HG02678 (cell line): ENCODE data around the gene GNAI1.

ENCODE experiments used
- ATAC-seq: cut with Tn5 transposase; IDR thresholded peaks from one replicate; pipeline ENCODE4 v1.9.1; 2021; ENCODE audit warnings: mild to moderate bottlenecking, moderate library complexity; ENCODE audit not compliant: unreplicated experiment

GNAI1 gene

DNA sequence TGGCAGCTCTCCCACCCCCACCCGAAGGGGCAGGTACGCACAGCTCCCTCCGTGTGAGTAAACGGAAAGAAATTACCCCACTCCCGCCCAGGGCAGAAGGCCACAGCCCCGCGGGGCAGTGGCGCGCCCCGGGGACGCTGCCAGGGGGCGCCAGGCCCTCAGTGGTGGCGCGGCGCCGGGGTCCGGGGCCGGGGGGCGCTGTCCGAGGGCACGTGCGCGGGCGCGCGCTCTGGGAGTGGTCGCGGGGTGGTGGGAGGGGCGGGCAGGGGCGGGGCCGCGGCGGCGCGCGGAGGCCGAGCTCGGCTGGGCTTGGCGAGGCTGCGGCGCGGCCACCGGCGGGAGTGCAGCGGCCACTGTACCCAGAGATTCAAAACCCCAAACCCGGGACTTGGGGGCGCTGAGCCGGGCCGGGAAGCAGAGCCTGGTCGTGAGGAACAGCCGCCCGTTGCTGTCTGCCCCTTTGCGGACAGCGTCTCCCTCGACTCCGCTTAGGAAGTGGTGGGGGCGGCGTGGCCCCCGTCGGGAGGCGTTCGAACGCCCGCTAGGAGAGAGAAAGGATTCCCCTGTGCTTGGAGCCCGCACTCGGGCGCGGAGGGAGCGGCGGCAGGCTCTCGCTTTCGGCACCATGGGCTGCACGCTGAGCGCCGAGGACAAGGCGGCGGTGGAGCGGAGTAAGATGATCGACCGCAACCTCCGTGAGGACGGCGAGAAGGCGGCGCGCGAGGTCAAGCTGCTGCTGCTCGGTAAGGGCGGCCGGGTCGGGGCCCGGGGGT lies at the start of gene GNAI1:
Gene GNAI1, plus strand, starts transcription at position 296 of the 773 bp plus-strand sequence. Its CDS starts 330 bp downstream, at position 626.
- ATAC-seq: peak; percentile 41

DNA sequence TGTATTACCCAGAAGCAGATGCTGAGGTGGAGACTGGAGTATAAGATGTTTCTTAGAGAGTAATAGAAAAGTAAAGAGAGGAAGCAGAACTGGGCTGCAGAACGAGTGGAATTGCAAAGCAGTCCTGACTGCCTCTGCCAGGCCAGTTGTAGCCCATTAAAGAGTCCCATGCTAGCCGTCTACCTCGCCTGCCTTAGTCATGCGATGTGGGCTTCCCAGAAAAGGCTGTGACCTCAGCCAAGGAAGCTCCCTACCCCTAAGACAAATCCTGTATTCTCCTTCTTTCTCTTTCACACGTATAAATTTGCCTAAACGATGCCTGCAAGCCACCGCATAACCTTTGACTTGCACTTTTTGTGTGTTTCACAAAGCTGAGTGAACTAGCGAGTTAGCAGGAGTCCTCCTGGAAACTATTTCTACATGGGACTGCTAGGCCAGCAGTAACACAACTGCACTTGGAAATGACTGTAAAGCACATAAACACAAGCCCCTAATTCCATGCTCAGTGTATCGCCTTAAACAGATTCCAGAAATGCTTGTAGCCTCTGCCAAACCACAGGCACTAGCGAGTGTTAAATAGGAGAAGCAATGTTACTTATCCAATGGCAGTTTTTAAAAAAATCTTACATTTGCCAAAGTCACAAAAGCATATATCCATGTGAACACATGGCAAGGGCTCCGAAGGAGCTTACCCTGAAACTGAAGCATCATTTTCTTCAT lies 47.4 kb upstream of the GNAI1 start:
- ATAC-seq: no peak

DNA sequence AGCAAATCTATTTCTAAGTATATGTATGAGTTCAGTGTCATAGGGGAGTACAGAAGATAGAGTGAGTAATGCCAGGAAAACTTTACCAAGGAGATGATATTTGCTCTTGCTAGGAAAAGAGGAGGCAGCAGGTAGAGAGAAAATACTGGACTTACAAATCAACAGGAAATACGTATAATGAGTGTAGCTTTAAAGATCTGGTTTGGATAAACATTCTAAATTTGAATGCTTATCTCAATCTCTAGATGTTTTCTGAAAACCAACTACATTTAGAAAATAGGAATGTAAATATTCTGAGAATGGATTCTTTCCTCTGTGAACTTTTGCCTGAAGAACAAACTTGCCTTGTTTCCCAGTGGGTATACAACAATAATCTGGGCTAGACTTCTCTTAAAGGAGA lies 46.9 kb upstream of the GNAI1 start:
- no peak for ATAC-seq

DNA sequence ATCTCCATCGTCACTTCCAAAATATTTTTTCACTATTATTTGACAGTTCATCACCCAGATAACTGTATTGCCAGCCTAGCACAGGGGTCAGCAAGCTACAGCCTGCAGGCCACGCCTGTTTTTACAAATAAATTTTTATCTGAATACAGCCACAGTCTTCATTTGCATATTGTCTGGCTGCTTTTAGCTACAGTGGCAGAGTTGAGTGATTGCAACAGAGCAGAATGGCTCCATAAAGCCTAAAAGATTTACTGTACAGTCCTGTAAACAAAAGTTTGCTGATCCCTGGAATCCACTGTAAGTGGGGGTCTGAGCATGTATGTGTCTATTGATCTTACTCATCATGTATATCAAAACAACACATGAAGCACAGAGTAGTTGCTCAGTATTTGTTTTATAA lies 45.9 kb upstream of the GNAI1 start:
- ATAC-seq: no peak

DNA sequence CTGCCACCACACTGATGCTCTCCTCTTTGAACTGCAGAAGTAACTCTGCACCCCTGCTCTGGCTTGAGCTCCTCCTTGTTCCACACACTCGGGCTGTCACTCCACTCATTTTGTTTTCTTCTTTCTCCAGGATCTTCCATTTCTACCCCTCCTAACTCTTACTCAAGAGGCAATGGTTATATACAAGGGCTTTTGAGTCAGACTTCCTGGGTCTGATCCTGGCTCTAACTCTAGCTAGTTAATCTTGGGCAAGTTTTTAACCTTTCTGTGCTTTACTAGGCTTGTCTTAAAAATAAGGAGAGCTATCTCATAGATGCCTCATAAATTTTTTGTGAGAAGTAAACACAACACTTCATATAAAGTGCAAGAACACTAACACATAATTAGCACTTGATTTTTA lies 45.3 kb upstream of the GNAI1 start:
- no peak for ATAC-seq

DNA sequence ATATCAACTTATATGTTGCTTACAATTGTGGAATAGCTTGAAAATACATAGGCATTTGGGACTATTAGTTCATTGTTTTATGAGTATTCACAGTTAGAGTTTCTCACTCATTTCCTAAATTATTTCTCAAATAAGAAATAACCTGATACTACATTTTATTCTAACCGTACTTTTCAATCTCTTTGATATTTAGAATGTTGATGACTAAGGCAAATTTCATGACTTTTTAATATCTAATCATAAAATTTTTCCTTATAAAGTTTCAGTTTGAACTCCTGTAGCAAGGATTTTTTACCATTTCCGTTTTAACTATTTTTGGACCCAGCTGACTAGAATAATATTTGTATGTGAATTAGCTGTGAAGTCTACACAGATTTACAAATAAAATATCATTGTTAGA lies 41.3 kb upstream of the GNAI1 start:
- no peak for ATAC-seq

DNA sequence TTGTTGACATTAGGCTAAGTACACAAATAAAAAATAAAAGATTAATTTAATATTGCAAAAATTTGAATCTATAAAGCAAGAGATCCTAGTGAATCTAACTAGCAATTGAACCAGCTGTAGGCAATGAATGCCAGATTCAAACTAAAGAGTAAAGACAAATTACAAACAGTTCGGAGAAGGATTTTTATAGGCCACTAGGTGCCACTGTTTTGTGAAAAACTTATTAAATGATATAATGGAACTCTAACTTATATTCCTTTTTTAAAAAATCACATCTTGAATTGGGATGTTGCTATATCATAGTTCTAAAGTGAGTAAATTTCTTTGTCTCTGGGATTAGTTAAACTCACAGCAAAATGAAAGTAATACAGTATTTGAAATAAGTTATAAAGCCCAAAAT lies 39.1 kb upstream of the GNAI1 start:
- no peak for ATAC-seq

DNA sequence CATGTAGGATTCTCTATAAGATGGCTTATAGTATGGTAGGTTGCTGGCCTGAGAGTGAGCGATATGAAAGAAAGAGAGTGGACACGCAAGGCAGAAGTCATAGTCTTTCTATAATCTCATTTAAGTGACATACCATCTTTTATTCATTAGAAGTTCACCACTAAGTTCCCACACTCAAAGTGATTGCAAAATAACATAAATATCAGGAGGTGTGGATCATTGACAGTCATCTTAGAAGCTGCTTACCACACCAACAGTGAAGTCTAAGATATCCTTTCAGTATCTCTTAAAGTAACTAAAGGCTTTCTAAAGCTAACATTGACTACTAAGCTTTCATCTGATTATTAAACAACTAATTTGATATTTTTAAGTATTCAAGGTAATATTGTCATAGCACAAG lies 36.9 kb upstream of the GNAI1 start:
- no peak for ATAC-seq

DNA sequence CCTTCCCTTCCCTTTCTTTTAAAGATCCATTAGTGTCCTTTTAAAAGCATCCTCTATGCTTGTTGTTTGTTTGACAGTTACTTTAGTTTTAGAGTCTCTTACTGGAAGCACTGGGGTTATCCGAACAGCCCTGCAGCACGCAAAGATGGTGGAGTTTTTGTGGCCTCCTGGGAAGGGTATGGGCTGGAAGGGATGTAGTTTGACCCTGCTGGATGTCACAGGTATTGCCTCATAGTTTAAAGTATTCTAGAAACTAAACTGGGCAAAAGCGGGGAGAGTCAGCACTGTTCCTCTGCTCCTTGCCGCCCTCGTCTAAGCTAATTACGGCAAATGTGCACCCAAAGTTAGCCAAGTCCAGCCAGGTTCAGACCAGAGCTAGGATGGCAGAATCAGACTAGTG lies 35.8 kb upstream of the GNAI1 start:
- ATAC-seq: no peak

DNA sequence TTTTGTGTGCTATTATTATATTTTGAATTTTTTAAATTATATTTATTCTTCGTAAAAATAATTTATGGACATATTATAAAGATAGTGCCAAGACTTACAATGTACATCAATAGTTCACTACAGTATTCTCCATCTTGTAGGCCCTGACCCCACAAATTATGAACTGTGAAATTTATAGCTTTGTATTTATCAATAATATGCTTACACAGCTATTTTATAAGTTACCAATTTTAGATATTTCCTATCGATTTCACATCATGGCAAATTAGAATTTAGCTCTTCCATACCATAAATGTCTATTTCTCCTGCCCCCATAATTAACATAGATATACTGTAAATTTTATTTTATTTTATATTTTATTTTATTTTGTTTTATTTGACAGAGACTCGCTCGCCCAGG lies 34.4 kb upstream of the GNAI1 start:
- no peak for ATAC-seq

DNA sequence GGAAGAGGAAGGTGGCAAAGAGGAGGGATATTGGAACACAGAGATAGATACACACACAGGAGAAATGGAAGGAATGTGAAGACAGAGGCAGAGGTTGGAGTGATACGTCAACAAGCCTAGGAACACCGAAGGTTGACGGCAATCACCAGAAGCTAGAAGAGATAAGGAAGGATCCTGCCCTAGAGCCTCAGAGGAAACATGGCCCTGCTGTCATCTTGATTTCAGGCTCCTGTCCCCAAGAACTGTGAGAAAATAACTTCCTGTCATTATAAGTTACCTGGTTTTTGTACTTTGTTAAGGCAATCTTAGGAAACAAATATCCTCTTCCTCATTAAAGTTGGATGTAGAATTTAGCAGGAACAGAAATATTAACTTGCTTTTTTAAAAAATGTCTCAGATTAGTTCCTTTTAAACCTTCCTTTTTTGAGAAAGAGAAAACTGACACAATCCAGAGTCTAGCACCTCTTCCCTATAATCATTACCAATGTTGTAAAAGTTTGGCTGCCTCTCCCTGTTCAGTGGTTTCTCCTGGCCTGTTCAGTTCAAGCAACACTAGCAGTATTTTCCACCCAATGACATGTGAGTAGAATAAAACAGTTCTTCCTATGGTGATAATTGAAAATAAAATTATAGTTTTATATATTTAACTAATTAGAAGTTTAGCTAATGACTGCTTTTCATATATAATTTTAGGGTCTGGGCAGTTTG lies 28.8 kb upstream of the GNAI1 start:
- no peak for ATAC-seq

DNA sequence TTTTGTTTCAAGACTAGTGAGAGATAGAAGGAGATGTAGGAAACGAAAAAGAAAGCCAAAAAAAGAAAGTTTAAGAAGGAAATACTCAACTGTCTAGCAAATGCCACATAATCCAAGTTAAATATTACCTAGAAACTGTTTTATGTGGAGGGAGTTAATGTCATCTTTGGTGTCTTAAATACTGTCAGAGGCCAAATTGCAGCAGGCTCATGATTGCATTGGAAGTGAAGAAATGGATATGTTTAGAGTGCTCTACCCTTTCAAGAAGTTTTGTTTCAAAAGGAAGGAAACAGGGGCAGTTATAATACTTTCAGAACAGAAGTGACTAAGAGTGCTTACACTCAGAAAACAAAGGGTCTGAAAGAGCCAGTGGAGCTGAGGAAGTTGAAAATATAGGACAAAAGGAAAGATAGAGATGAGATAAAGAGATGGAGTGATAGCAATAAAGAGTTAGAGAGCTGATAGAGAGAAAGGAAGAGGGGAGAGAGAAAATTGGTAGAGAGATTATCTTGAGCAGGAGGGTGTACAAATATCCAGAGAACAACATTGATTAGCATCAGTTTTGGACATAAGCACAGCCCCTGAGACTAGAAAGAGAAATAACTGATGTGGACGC lies 28.0 kb upstream of the GNAI1 start:
- ATAC-seq: peak; percentile 49

DNA sequence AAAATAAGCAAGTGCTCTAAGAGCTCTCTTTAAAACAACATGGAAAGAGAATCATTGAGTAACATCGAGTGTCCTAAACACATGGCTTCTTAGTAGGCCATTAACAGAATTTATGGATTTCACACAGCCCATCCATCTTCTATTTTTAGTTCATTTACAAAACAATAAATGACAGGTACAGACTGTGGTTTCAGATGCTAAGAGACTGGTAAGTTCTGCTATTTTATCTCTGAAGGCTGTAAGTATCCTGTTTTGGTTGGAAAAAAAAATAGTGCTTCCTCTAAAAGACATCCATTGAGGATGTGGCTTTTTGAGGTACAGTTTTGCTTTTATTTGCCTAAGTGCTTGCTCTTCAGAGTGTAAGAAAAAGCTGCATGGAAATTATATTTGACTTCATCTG lies 27.4 kb upstream of the GNAI1 start:
- ATAC-seq: no peak

DNA sequence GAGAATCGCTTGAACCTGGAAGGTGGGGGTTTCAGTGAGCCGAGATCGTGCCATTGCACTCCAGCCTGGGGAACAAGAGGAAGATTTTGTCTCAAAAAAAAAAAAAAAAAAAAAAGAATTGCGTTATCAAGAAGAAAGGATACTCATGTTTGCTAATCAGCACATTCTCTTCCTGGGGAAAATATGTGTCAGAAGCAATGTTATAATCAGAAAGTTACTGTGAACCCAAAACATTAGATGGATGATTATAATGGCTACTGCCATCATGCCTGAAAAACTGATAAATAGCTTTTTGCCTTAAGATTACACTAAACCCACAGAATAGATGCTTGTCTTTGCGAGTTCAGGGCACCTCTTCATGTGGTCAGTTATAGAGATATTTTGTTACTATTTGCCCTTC lies 24.3 kb upstream of the GNAI1 start:
- ATAC-seq: no peak

DNA sequence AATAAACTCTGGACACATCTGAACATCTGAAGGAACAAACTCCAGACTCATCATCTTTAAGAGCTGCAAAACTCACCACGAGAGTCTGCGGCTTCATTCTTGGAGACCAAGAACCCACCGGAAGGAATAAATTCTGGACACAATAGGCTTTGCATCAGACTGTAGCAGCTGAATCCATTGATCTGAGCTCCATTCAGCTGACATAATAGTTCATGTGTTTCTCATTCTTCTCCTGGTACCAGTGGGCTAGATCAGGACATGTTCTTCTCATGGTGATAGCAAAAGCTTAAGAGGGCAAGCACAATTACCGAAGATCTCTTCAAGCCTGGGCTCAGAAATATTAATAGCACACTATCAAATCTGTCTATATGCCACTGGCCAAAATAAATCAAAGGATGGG lies 20.5 kb upstream of the GNAI1 start:
- ATAC-seq: no peak

DNA sequence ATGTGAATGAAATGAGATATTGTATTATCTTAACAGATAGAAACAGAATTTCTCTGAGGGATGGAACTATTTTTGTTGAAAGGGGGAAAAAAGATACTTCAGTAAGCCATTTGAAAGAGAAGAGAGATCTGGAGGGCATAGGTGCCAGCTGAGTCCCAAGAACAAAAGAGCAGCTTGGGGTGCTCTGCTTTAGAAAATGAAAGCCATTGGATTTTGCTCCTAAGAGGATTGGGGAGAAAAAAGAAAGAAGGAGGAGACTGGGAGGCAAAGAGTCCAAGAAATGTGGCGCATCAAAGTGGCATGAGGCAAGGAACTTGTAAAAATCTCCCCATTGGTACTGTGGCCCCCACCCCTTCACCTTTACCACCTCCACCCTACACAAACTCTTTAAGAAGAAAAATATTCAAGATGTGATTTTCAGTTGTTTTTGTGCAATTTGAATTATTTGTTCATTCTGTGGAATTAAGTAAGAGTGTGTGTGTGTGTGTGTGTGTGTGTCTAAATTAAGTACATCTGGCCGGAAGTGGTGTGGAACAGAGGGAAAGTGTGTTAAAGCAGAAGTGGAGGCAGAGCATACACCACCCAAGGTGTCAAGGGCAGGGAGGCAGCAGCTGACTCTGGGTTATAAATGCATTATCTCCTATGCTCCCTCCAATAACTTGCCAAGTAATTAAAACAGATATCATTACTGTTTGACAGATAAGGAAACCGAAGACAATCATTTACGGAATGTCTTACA lies 9.9 kb upstream of the GNAI1 start:
- ATAC-seq: no peak

DNA sequence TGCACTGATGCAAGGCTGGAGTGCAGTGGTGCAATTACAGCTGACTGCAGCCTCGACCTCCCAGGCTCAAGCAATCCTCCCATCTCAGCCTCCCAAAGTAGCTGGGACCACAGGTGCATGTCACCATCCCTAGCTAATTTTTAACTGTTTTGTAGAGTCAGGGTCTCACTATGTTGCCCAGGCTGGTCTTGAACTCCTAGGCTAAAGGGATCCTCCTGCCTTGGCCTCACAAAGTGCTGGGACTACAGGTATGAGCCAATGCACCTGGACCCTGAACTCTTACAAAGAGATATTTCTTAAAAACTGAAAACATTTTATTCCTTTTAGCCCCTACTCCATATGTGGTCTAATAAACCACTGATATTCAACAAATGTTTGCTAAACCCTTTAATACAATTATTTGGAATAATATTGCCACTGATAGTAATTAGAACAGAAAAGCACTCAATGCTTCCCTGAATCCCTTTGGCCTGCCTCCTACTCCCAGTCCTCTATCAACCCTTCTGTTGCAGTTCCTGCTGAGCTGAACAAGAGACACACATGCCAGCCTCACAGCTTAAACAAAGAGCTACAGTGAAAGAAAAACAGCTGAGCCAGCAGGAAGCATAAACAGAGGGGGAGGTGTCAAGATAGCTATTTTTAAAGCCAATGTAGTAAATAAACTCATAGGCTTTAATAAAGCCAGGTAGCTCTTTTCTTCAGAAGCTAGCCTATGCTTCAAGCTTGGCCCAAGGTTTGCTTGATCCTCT lies 7.0 kb upstream of the GNAI1 start:
- no peak for ATAC-seq

DNA sequence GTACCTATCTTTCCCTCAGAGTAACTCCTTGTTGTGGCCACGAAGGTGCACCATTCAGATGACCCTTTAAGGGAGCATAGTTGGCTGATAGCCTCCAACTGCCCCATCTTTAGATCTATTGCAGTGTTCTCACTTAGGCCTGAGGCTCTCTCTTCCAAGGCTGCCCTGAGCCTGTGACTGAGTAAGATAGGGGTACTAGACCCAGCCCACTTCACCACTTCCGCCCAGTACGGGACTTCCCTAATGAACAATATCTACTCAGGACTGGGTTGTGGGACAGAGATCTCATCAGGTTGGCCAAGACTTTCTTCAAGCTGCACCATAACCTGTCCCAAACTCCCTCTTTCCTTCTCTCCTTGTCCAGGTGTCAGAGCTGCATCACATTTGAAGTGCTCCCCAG lies 5.7 kb upstream of the GNAI1 start:
- ATAC-seq: no peak

DNA sequence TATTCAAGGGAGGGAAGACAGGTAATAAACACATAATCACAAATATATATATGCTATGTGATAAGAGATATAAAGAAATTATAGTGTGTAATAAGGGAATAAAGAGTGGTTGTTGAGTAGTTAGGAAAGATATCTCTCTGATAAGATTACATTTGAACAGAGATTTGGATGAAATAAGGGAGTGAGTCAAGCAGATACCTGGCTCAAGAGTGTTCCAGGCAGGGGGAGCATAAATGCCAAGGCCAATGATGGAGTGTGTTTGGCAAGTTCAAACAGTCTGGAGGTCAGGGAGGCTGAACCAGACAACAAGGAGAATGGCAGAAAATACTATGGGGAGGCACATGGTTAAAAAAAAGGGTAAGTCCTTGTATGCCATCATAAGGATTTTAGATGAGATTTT lies 4.8 kb upstream of the GNAI1 start:
- ATAC-seq: no peak
